Measurements from ENCODE around the gene ZNF786. TPM values are rescaled to one million over a fixed set of nuclear protein-coding genes. Genes with fewer than 3 reads are reported as not detected.

ZNF786 gene
- polyA plus RNA-seq, 1 experiment: 2.1 TPM

DNA sequence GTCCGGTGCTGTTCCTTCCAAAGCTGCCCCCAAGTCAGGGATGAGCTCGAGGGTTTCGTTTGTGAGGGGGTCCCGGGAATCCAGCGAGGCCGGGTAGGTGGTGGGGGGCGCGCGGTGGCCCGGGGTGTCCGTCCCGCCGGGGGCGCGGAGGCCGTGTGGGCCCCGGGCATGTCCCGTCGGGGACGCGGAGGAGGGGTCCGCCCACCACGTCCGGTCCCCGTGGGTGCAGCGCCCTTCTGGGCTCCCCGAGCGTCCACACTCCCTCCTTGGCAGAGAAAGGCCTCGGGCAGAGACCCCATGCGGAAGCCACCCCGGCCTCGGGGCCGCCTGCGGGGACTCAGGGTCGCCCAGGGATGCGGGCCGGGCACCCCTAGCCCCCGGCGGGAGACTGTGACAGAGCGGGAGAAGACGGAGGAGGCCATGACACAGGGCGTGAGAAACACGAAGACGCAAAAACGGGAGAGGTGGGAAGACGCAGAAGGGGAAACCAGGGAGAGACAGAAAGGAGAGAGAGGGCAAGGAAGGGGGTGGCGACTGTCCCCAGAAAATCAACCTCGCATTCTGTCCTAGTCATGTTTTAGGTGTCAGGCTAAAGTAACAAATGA is 36.2 kb upstream of the ZNF786 start:
- DNase-seq (ENCODE audit: low read depth): no peak
- TF ChIP-seq, protein P1, sequence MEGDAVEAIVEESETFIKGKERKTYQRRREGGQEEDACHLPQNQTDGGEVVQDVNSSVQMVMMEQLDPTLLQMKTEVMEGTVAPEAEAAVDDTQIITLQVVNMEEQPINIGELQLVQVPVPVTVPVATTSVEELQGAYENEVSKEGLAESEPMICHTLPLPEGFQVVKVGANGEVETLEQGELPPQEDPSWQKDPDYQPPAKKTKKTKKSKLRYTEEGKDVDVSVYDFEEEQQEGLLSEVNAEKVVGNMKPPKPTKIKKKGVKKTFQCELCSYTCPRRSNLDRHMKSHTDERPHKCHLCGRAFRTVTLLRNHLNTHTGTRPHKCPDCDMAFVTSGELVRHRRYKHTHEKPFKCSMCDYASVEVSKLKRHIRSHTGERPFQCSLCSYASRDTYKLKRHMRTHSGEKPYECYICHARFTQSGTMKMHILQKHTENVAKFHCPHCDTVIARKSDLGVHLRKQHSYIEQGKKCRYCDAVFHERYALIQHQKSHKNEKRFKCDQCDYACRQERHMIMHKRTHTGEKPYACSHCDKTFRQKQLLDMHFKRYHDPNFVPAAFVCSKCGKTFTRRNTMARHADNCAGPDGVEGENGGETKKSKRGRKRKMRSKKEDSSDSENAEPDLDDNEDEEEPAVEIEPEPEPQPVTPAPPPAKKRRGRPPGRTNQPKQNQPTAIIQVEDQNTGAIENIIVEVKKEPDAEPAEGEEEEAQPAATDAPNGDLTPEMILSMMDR (IDR thresholded peaks at IDR 0.05; ENCODE audit: insufficient read depth, low read depth, low read length): no peak
- Histone ChIP-seq H3K27me3 (ENCODE audit: control insufficient read depth, insufficient read depth, low read length) (no peaks in the 10 kb centered on the region), H3K36me3 (ENCODE audit: control insufficient read depth, insufficient read depth, low read length) (no peaks in the 10 kb centered on the region), H3K4me3 (ENCODE audit: low read depth, low read length) (peak overlapping the region; percentile 91)
- CTCF ChIA-PET: interaction anchor here (0.6 to 4.6 kb wide), 17 partner anchors 9 to 1288 kb away, joined by 3 to 27 read pairs (median 4); partner anchors contain the start of gene ZNF398
- POLR2A ChIA-PET: no interaction called here

DNA sequence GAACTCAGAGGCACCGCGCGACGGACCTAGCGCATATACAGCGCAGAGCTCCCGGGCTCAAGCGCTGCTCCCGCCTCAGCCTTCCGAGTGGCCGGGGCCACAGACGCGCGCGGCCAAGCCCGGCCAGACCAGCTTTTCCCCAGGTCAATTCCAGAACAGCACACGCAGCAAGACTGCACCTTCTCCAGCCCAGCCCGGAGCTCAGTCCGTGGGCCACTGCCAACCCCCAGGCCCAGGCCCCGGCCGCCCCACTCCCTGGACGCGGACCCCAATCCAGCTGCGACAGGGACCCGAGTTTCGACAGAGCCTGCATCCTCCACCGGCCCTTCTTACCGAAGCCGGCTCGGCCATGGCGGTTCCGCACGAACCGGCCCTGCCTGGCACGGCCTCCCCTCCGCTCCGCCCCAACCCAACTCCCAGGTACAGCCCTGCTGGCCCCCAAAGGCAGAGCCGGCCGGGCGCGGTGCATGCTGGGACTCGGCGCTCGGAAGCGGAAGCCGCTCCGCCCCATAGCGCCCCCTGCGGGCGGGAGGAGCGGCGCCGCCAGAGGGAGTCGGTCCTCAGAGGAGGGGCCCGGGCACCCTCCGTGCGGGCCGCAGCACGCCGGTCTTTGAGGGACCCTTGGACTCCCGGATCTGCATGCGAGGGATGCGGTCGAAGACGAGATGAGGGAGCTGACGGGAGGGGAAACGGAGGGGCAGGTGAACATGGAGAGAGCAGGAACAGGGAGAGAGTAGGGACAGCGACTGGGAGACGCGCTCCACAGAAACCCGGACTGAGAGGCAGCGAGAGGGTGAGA is 35.5 kb upstream of the ZNF786 start, which contains the start of gene ZNF425:
ZNF425 (minus strand) TSS at position 462 of the 799 bp plus-strand sequence; CDS start at position 351, 111 bp downstream.
- ChIA-PET CTCF (interaction anchor here (0.6 to 4.6 kb wide), 27 partner anchors 8 to 1288 kb away, joined by 3 to 27 read pairs (median 4); partner anchors contain the start of genes ZNF398 and ZNF786), POLR2A (interaction anchor here (0.6 kb wide), 1 partner anchor 1307 kb away, joined by 4 read pairs; no protein-coding TSS in a partner anchor)
- Histone ChIP-seq H3K36me3 (ENCODE audit: control insufficient read depth, insufficient read depth, low read length) (no peaks in the 10 kb centered on the region), H3K27me3 (ENCODE audit: control insufficient read depth, insufficient read depth, low read length) (no peaks in the 10 kb centered on the region), H3K4me3 (ENCODE audit: low read depth, low read length) (peak within 1 kb of the TSS; percentile 91)
- DNase-seq (ENCODE audit: low read depth): peak; percentile 48
- TF ChIP-seq, protein P1 (IDR thresholded peaks at IDR 0.05; ENCODE audit: insufficient read depth, low read depth, low read length): peak; percentile 95

DNA sequence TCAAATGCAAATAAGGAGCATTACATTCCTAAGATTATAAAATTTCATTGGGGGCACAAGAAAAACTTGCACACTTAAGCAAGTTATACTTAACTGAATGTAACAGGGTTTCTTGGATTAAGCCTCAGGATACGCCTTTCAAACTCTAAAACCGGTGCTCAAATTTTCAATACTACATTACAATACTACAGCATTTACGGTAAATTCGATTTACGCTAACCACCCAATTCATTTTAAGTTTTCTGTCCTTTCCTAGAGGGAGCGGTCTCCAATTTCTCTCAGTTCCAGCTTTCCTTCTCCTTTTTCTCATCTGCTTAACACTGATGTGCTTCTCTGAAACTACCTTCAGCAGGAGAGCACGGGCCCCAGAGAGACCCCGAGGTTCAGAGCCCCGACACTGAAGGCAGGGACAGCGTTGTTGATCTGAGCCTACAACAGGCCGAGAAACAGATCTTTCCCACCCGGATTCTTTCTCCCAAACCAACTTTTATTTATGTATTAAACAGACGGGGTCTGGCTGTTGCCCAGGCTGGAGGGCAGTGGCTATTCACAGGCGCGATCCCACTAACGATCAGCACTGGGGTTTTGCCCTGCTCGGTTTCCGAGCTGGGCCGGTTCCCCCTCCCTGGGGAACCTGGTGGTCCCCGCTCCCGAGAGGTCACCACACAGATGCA is 34.8 kb upstream of the ZNF786 start:
- DNase-seq (ENCODE audit: low read depth): no peak
- POLR2A ChIA-PET: interaction anchor here (0.6 kb wide), 1 partner anchor 1308 kb away, joined by 4 read pairs; no protein-coding TSS in a partner anchor
- no peaks in the 10 kb centered on the region for H3K36me3 ChIP-seq (ENCODE audit: control insufficient read depth, insufficient read depth, low read length)

DNA sequence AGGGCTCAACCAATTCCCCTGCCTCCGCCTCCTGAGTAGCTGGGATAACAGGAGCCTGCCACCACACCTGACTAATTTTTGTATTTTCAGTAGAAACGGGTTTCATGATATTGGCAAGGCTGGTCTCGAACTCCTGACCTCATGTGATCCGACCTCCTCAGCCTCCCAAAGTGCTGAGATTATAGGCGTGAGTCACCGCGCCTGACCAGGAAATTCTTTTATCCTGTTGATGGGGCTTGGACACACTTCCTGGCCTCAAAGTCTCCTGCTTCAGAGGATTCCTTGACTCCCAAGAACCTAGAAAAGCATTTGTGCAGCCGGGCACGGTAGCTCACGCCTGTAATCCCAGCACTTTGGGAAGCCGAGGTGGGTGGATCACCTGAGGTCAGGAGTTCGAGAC is 19.5 kb upstream of the ZNF786 start:
- POLR2A ChIA-PET: no interaction called here
- Histone ChIP-seq H3K4me3 (ENCODE audit: low read depth, low read length) (no peak overlapping the region), H3K27me3 (ENCODE audit: control insufficient read depth, insufficient read depth, low read length) (no peaks in the 10 kb centered on the region), H3K36me3 (ENCODE audit: control insufficient read depth, insufficient read depth, low read length) (no peaks in the 10 kb centered on the region)
- CTCF ChIA-PET: no interaction called here
- no peak for DNase-seq (ENCODE audit: low read depth)
- TF ChIP-seq, protein P1 (IDR thresholded peaks at IDR 0.05; ENCODE audit: insufficient read depth, low read depth, low read length): no peak

More for the DNA sequence above, 34.8 kb upstream of the ZNF786 start:
- H3K4me3 ChIP-seq (ENCODE audit: low read depth, low read length): peak overlapping the region; percentile 91
- TF ChIP-seq, protein P1 (IDR thresholded peaks at IDR 0.05; ENCODE audit: insufficient read depth, low read depth, low read length): no peak
- CTCF ChIA-PET: interaction anchor here (0.6 to 4.6 kb wide), 19 partner anchors 7 to 1289 kb away, joined by 3 to 27 read pairs (median 4); partner anchors contain the start of genes ZNF398 and ZNF786
- H3K27me3 ChIP-seq (ENCODE audit: control insufficient read depth, insufficient read depth, low read length): no peaks in the 10 kb centered on the region
